ENCODE measurements around the gene ZYG11A.

Gene ZYG11A

GRCh38 chr1:52929019-52929418 is 86.5 kb downstream of the ZYG11A start:
- Mint-ChIP-seq H3K9me3 (no peaks in the 10 kb centered on the region), H3K4me3 (no peak overlapping the region), H3K4me1 (ENCODE audit: low read depth in 2 of 2) (peaks cover 11 to 22% of the 10 kb centered on the region in 2 donors), H3K27ac (no peak overlapping the region), H3K36me3 (ENCODE audit: insufficient read depth) (peaks cover 2% of the 10 kb centered on the region), H3K27me3 (no peaks in the 10 kb centered on the region)
- ATAC-seq (replicated peaks) (no peak), DNase-seq (no peak)

GRCh38 chr1:52937433-52938182 is 95.0 kb downstream of the ZYG11A start:
- Mint-ChIP-seq H3K9me3 (no peaks in the 10 kb centered on the region), H3K4me1 (ENCODE audit: low read depth in 2 of 2) (peaks cover 6 to 21% of the 10 kb centered on the region in 2 donors), H3K36me3 (ENCODE audit: insufficient read depth) (no peaks in the 10 kb centered on the region), H3K27ac (peak overlapping the region in 1 of 2 donors; percentile 38), H3K27me3 (no peaks in the 10 kb centered on the region), H3K4me3 (no peak overlapping the region)
- DNase-seq (no peak), ATAC-seq (replicated peaks) (no peak)

- no peak for DNase-seq
- Mint-ChIP-seq H3K27ac (no peak overlapping the region), H3K4me3 (no peak overlapping the region), H3K36me3 (ENCODE audit: insufficient read depth) (no peaks in the 10 kb centered on the region), H3K27me3 (no peaks in the 10 kb centered on the region), H3K4me1 (ENCODE audit: low read depth in 2 of 2) (peaks cover 6 to 21% of the 10 kb centered on the region in 2 donors), H3K9me3 (no peaks in the 10 kb centered on the region)
- ATAC-seq (replicated peaks), result no peak
Observed at GRCh38 chr1:52938183-52938451, 95.6 kb downstream of the ZYG11A start.

- H3K27ac Mint-ChIP-seq, result peak overlapping the region in 1 of 2 donors; percentile 1
- no peaks in the 10 kb centered on the region for H3K9me3 Mint-ChIP-seq
- ATAC-seq (replicated peaks) (no peak), DNase-seq (no peak)
- no peaks in the 10 kb centered on the region for H3K36me3 Mint-ChIP-seq (ENCODE audit: insufficient read depth)
- peaks cover 0 to 6% of the 10 kb centered on the region in 2 donors for H3K4me1 Mint-ChIP-seq (ENCODE audit: low read depth in 2 of 2)
- no peak overlapping the region for H3K4me3 Mint-ChIP-seq
- no peaks in the 10 kb centered on the region for H3K27me3 Mint-ChIP-seq
Observed at GRCh38 chr1:52943876-52944416, 101.4 kb downstream of the ZYG11A start.

- DNase-seq, result no peak
- ATAC-seq (replicated peaks), result no peak
- Mint-ChIP-seq H3K4me3 (no peak overlapping the region), H3K27me3 (no peaks in the 10 kb centered on the region), H3K27ac (no peak overlapping the region), H3K4me1 (ENCODE audit: low read depth in 2 of 2) (peaks cover 0 to 3% of the 10 kb centered on the region in 2 donors), H3K36me3 (ENCODE audit: insufficient read depth) (no peaks in the 10 kb centered on the region), H3K9me3 (no peaks in the 10 kb centered on the region)
Observed at GRCh38 chr1:52944566-52944965, 102.0 kb downstream of the ZYG11A start.
